Measurements from ENCODE around the gene SNTA1.
"Not testable (repeated sequence)": the region's sequence is repeated elsewhere in the genome, so short reads cannot be mapped to it uniquely, and the experiment has no call there.

The SNTA1 gene

GRCh38 chr20:33431797-33432381 is 11.7 kb downstream of the SNTA1 start:
- DNase-seq (ENCODE audit: low spot score) = no peak

DNA sequence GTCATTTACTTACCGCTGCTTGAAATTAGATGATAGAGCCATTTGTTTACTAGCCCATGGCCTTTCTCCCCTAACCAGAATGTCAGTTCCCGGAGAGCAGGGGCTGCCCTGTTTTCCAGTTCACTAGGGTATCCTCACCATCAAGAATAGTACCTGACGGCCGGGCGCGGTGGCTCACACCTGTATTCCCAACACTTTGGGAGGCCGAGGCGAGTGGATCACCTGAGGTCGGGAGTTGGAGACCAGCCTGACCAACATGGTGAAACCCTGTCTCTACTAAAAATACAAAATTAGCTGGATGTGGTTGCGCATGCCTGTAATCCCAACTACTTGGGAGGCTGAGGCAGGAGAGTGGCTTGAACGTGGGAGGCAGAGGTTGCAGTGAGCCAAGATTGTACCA is 19.7 kb downstream of the SNTA1 start:
- not testable (repeated sequence) for DNase-seq (ENCODE audit: low spot score)

GRCh38 chr20:33423141-33423834 is 20.3 kb downstream of the SNTA1 start:
- DNase-seq (ENCODE audit: low spot score) = no peak

- DNase-seq (ENCODE audit: low spot score) = no peak
These were observed 24.2 kb downstream of the SNTA1 start for GRCh38 chr20:33419140-33419974.

DNA sequence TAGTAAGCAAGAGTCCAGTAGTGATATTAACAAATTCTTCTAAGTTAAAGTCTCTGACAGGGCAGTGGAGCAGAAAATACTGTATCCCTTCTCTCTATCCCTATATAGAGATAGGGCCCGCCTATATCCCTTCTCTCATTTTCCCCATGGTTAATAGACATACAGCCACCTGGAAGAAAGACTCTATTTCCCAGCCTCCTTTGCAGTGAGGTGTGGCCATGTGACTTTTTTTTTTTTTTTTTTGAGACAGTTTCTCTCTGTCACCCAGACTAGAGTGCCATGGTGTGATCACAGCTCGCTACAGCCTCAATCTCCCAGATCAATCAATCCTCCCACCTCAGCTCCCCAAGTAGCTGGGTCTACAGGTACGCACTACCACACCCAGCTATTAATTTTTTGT is 25.5 kb downstream of the SNTA1 start:
- no peak for DNase-seq (ENCODE audit: low spot score)

GRCh38 chr20:33415948-33416347 is 27.6 kb downstream of the SNTA1 start:
- DNase-seq (ENCODE audit: low spot score) = peak; percentile 57

DNA sequence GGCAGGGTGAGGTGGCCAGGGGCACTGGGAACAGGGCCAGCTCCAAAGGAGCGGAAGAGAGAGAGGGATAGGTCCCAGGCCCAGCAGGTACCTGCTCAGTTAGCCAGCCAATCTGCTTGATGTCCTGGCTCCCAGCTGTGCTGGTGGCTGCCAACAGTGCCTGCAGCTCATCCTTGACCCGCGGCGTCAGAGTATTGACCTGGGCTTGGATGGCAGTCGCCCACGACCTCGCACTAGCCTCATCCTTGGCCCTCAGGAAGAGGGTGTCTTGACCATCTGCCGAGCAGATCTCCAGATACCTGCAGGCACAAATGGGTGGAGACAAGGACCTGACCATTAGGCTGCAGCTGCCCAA is 31.1 kb downstream of the SNTA1 start:
- no peak for DNase-seq (ENCODE audit: low spot score)

- no peak for DNase-seq (ENCODE audit: low spot score)
These were observed 31.7 kb downstream of the SNTA1 start for GRCh38 chr20:33411711-33412483.

DNA sequence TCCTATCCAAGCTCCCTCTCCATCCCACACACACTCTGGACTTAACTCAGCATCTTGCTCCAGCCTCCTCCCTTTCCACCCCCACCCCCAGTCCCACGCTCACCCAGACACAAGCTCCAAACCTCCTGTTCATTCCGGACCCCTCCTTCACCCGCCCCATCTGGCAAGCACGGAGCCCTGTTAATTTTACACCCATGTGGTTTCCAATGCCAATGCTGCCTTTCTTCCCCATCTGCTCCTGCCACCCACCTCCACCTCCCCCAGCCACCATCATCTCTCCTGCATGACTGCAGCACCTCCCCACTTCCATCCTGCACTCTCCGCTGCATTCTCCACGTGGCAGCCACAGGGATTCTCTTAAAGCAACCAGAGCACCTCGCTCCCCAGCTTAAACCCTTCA is 32.3 kb downstream of the SNTA1 start:
- DNase-seq (ENCODE audit: low spot score) = no peak

DNA sequence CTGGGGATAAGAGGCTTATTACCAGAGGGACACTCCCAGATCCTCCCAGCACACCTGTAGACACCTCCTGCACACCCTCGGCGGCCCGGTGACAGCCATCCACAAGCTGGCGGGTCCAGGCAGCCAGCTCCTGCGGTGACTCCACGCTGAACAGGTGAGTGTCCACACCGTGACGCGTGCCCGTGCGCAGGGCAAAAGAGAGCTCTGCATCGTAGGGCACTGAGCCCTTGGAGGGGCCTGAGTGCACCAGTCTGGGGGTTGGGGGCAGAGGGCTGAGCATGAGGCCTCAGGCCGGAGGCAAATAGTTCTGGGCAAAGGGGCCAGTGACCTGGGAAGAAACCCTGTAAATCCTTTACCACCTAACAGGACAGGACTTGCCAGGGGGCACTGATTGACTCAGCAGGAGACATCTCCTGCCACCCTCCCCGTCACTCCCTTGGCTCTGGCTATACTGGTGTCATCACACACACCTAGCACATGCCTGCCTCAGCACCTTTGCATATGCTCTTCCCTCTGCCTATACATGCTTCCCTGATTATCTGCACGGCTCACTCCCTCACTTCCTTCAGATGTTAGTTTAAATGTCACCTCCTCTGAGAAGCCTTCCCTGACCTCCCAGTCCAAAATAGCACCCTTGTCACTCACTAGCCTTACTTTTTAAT is 33.4 kb downstream of the SNTA1 start:
- DNase-seq (ENCODE audit: low spot score) = no peak

GRCh38 chr20:33408716-33409654 is 34.6 kb downstream of the SNTA1 start:
- DNase-seq (ENCODE audit: low spot score) = peak; percentile 89

- no peak for DNase-seq (ENCODE audit: low spot score)
These were observed 35.2 kb downstream of the SNTA1 start for GRCh38 chr20:33408313-33408712.

- DNase-seq (ENCODE audit: low spot score) = no peak
These were observed 35.8 kb downstream of the SNTA1 start for GRCh38 chr20:33407796-33408195.

GRCh38 chr20:33407251-33407650 is 36.3 kb downstream of the SNTA1 start:
- DNase-seq (ENCODE audit: low spot score) = no peak

- DNase-seq (ENCODE audit: low spot score) = no peak
These were observed 39.3 kb downstream of the SNTA1 start for GRCh38 chr20:33404281-33404680.

DNA sequence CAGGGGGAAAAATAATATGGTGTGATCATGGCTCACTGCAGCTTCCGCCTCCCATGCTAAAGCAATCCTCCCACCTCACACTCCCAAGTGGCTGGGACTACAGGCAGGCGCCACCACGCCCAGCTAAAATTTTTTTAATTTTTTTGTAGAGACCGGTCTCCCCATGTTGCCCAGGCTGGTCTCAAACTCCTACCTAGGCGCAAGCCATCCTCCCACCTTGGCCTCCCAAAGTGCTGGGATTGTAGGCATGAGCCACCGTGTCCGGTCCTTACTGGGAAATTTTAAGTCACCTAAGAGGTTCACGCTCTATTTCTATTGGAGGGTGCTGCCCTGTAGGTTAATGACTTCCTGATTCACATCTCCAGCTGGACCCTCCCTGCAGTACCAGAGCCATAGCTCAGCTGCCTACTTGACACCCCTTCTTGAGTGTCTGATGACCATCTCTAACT is 41.6 kb downstream of the SNTA1 start:
- DNase-seq (ENCODE audit: low spot score) = peak; percentile 41

- peak; percentile 95 for DNase-seq (ENCODE audit: low spot score)
These were observed 42.2 kb downstream of the SNTA1 start, which contains the start of gene CDK5RAP1 for GRCh38 chr20:33401184-33401920. Gene CDK5RAP1, minus strand, starts transcription at chr20:33401519. Its CDS starts 4,455 bp downstream, at chr20:33397064.

- peak; percentile 55 for DNase-seq (ENCODE audit: low spot score)
These were observed 42.8 kb downstream of the SNTA1 start for GRCh38 chr20:33400812-33401183.

DNA sequence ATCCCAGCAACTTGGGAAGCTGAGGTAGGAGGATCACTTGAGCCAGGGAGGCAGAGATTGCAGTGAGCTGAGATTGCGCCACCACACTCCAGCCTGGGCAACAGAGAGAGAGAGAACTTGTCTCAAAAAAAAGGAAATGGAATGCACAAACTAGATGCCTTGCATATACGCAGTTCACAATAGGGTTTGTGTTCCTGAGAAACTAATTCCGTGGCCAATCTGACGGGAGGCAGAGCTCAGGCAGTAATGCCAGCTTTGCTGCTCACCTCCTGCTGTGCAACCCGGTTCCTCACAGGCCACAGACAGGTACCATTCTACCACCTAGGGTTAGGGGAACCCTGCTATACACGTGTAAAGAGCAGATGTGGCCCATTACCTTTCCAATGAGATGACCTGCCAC is 43.6 kb downstream of the SNTA1 start:
- DNase-seq (ENCODE audit: low spot score) = no peak

GRCh38 chr20:33394718-33395117 is 48.8 kb downstream of the SNTA1 start:
- no peak for DNase-seq (ENCODE audit: low spot score)
